Natural killer cell (primary cell): ENCODE results near the gene PCBP4. TPM values are rescaled to one million over a fixed set of nuclear protein-coding genes. Genes with fewer than 3 reads are reported as not detected.

ENCODE experiments used
- ATAC-seq, 3 donors: fragments of 150-1000 bp in 2 of 3; fragments of 200-7000 bp in 1 of 3; cut with Tn5 transposase; 1 replicate in 1 of 3; 2 replicates in 2 of 3; pipeline ENCODE4 v1.10.0; 2021; ENCODE audit warnings: mild to moderate bottlenecking in 2 of 3, moderate library complexity in 2 of 3
- DNase-seq, 2 donors: peaks; one replicate each; pipeline versions ENCODE4 v3.0.0 to v3.0.0-alpha.2; 2013 to 2021; ENCODE audit warnings: mixed read lengths in 1 of 2
- H3K27ac ChIP-seq: one replicate; pipeline ENCODE4 v1.5.1; 2013; ENCODE audit warnings: mild to moderate bottlenecking, low read length
- H3K27me3 ChIP-seq: one replicate; pipeline ENCODE4 v1.6.1; 2013; ENCODE audit warnings: low read length; ENCODE audit not compliant: control insufficient read depth, insufficient read depth
- H3K36me3 ChIP-seq: one replicate; pipeline ENCODE4 v1.6.1; 2013; ENCODE audit warnings: low read length; ENCODE audit not compliant: control insufficient read depth, insufficient read depth
- H3K4me1 ChIP-seq: one replicate; pipeline ENCODE4 v1.6.1; 2013; ENCODE audit warnings: low read length; ENCODE audit not compliant: control insufficient read depth, insufficient read depth
- H3K4me3 ChIP-seq: one replicate; pipeline ENCODE4 v1.5.1; 2013; ENCODE audit warnings: low read length
- H3K9me3 ChIP-seq: one replicate; pipeline ENCODE4 v1.6.1; 2013; ENCODE audit warnings: low read length; ENCODE audit not compliant: control insufficient read depth, insufficient read depth
- H3K27ac Mint-ChIP-seq, 2 donors: one replicate each; pipeline ENCODE4 v1.8.0; 2022; ENCODE audit warnings: mild to moderate bottlenecking in 2 of 2, mixed read lengths in 2 of 2, moderate library complexity in 1 of 2
- H3K27me3 Mint-ChIP-seq, 2 donors: one replicate each; pipeline ENCODE4 v1.8.0; 2022; ENCODE audit warnings: low read depth in 2 of 2, mixed read lengths in 2 of 2
- H3K36me3 Mint-ChIP-seq: one replicate; pipeline ENCODE4 v1.8.0; 2022; ENCODE audit warnings: mixed read lengths
- H3K4me1 Mint-ChIP-seq, 2 donors: one replicate each; pipeline ENCODE4 v1.8.0; 2022; ENCODE audit warnings: mixed read lengths in 2 of 2
- H3K4me3 Mint-ChIP-seq: one replicate; pipeline ENCODE4 v1.8.0; 2022; ENCODE audit warnings: mild to moderate bottlenecking, moderate library complexity, mixed read lengths
- H3K9me3 Mint-ChIP-seq, 2 donors: one replicate each; pipeline ENCODE4 v1.8.0; 2022; ENCODE audit warnings: mixed read lengths in 2 of 2
- CTCF ChIP-seq: fragments of 200-600 bp; IDR thresholded peaks from one replicate; pipeline ENCODE4 v1.8.0; 2022; ENCODE audit warnings: antibody characterized with exemption
- WGBS: methylation state at CpG from one replicate; pipeline ENCODE4 v1.1.7; 2013; ENCODE audit warnings: missing lambda C conversion rate; ENCODE audit not compliant: insufficient coverage; 5-methylcytosine and 5-hydroxymethylcytosine counted together
- intact Hi-C: fragments of 100-400 bp; cut with micrococcal nuclease; formaldehyde crosslinking; loops from one replicate; pipeline ENCODE4 v1.14.2; 2022
- total RNA-seq, 4 donors: library from RNA; stranded (reverse); fragments of 120-200 nt in 1 of 4; gene quantifications; one replicate each; pipeline versions ENCODE4 v1.2.3 to v1.2.4, GENCODE V29; 2013 to 2022

Gene PCBP4
- total RNA-seq, 3 donors from 2014 or later (not counting 1 experiment from before 2014, with no cell fraction given): 15.0 to 24.7 (median 18.4) TPM

- Mint-ChIP-seq H3K27me3 (peaks cover 0 to 4% of the 10 kb centered on the region in 2 donors), H3K36me3 (no peaks in the 10 kb centered on the region), H3K4me1 (peaks cover 0 to 8% of the 10 kb centered on the region in 2 donors), H3K27ac (no peak overlapping the region), H3K4me3 (no peak overlapping the region), H3K9me3 (no peaks in the 10 kb centered on the region)
- H3K9me3 ChIP-seq: no peaks in the 10 kb centered on the region
- WGBS: 1% methylated on average over 18 of the region's 18 CpGs
- DNase-seq (peak; percentile 85 to 94), ATAC-seq (peak; percentile 91 to 99 (median 99))
- peaks cover 17% of the 10 kb centered on the region for H3K4me1 ChIP-seq
- no peaks in the 10 kb centered on the region for H3K27me3 ChIP-seq
- H3K4me3 ChIP-seq: no peak overlapping the region
- TF ChIP-seq CTCF: peak; percentile 93
- no peaks in the 10 kb centered on the region for H3K36me3 ChIP-seq
- no peak overlapping the region for H3K27ac ChIP-seq
- intact Hi-C loops: loop anchor here (1.0 to 5.0 kb wide), 4 partner anchors 51 to 336 kb away; no protein-coding TSS in a partner anchor
Measured at GRCh38 chr3:52001443-52001974, 34.3 kb upstream of the PCBP4 start.

GRCh38 chr3:51999846-52000245 lies 32.6 kb upstream of the PCBP4 start:
- H3K4me3 Mint-ChIP-seq: no peak overlapping the region
- no peak for TF ChIP-seq CTCF
- Histone ChIP-seq H3K4me3 (no peak overlapping the region), H3K27me3 (no peaks in the 10 kb centered on the region), H3K27ac (no peak overlapping the region), H3K36me3 (peaks cover under 1% of the 10 kb centered on the region), H3K9me3 (no peaks in the 10 kb centered on the region), H3K4me1 (peaks cover 21% of the 10 kb centered on the region)
- peaks cover 0 to 4% of the 10 kb centered on the region in 2 donors for H3K27me3 Mint-ChIP-seq
- intact Hi-C loops: loop anchor here (5.0 kb wide), 2 partner anchors 52 to 337 kb away; no protein-coding TSS in a partner anchor
- no peak for ATAC-seq
- no peak overlapping the region for H3K27ac Mint-ChIP-seq
- H3K9me3 Mint-ChIP-seq: no peaks in the 10 kb centered on the region
- WGBS: 100% methylated on average over 2 of the region's 2 CpGs
- no peaks in the 10 kb centered on the region for H3K36me3 Mint-ChIP-seq
- H3K4me1 Mint-ChIP-seq: peaks cover 11 to 20% of the 10 kb centered on the region in 2 donors
- no peak for DNase-seq

- Histone ChIP-seq H3K36me3 (peaks cover 10% of the 10 kb centered on the region), H3K4me3 (no peak overlapping the region), H3K9me3 (no peaks in the 10 kb centered on the region), H3K27me3 (no peaks in the 10 kb centered on the region), H3K4me1 (peaks cover 30% of the 10 kb centered on the region), H3K27ac (no peak overlapping the region)
- ATAC-seq (no peak), DNase-seq (no peak)
- H3K27ac Mint-ChIP-seq: no peak overlapping the region
- 91% methylated on average over 7 of the region's 7 CpGs for WGBS
- no peaks in the 10 kb centered on the region for H3K36me3 Mint-ChIP-seq
- H3K4me1 Mint-ChIP-seq: peaks cover 18 to 30% of the 10 kb centered on the region in 2 donors
- intact Hi-C loops: no loop called here
- no peaks in the 10 kb centered on the region for H3K9me3 Mint-ChIP-seq
- TF ChIP-seq CTCF: no peak
- peaks cover 0 to 4% of the 10 kb centered on the region in 2 donors for H3K27me3 Mint-ChIP-seq
- no peak overlapping the region for H3K4me3 Mint-ChIP-seq
Measured at GRCh38 chr3:51998774-51999173, 31.5 kb upstream of the PCBP4 start.
